Activated naive CD4-positive, alpha-beta T cell treated with anti-CD3 and anti-CD28 coated beads, Interleukin-2, amount 50 U/mL, for 16 hours (primary cell): ENCODE data around the gene BCR.

Experiments used
- DNase-seq: peaks from one replicate; pipeline ENCODE4 v3.0.0-alpha.2; 2020

Gene BCR

GRCh38 chr22:23264610-23265367 lies 84.5 kb downstream of the BCR start:
- DNase-seq = no peak

GRCh38 chr22:23265368-23265700 lies 85.0 kb downstream of the BCR start:
- DNase-seq = no peak

GRCh38 chr22:23266780-23267179 lies 86.5 kb downstream of the BCR start:
- no peak for DNase-seq

- DNase-seq = no peak
These were observed 87.1 kb downstream of the BCR start for GRCh38 chr22:23267226-23268043.

- no peak for DNase-seq
These were observed 87.9 kb downstream of the BCR start for GRCh38 chr22:23268139-23268712.

GRCh38 chr22:23268877-23269276 lies 88.6 kb downstream of the BCR start:
- DNase-seq = no peak

- no peak for DNase-seq
These were observed 89.3 kb downstream of the BCR start for GRCh38 chr22:23269441-23270211.

GRCh38 chr22:23270212-23270733 lies 90.0 kb downstream of the BCR start:
- no peak for DNase-seq

GRCh38 chr22:23270798-23271596 lies 90.7 kb downstream of the BCR start:
- DNase-seq = no peak

GRCh38 chr22:23271597-23271908 lies 91.2 kb downstream of the BCR start:
- DNase-seq = no peak

- no peak for DNase-seq
These were observed 92.1 kb downstream of the BCR start for GRCh38 chr22:23272371-23272770.

GRCh38 chr22:23272834-23273233 lies 92.5 kb downstream of the BCR start:
- no peak for DNase-seq

- no peak for DNase-seq
These were observed 93.3 kb downstream of the BCR start for GRCh38 chr22:23273445-23274145.

- no peak for DNase-seq
These were observed 93.8 kb downstream of the BCR start for GRCh38 chr22:23274146-23274526.

GRCh38 chr22:23274891-23275694 lies 94.8 kb downstream of the BCR start:
- DNase-seq = no peak

GRCh38 chr22:23275751-23276150 lies 95.4 kb downstream of the BCR start:
- no peak for DNase-seq

GRCh38 chr22:23276656-23277582 lies 96.6 kb downstream of the BCR start:
- no peak for DNase-seq

GRCh38 chr22:23277583-23278295 lies 97.4 kb downstream of the BCR start:
- no peak for DNase-seq
